ENCODE measurements around the gene XBP1.
"Not testable (repeated sequence)": the region's sequence is repeated elsewhere in the genome, so short reads cannot be mapped to it uniquely, and the experiment has no call there.

DNA sequence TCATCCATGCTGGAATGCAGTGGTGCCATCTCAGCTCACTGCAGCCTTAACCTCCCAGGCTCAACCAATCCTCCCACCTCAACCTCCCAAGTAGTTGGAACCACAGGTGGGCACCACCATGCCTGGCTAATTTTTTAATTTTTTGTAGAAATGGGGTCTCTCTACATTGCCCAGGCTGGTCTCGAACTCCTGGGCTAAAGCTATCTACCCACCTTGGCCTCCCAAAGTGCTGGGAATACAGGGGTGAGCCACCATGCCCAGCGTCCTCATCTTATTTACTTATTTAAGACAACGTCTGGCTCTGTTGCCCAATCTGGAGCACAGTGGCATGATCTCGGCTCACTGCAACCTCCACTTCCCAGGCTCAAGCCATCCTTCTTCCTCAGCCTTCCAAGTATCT is 38.4 kb downstream of the XBP1 start:
- not testable (repeated sequence) for TF ChIP-seq TAF1 (IDR thresholded peaks at IDR 0.05; ENCODE audit: borderline replicate concordance, low read depth, low read length); MXI1 (IDR thresholded peaks at IDR 0.05; ENCODE audit: low read depth, low read length)
- TF ChIP-seq, protein P1, sequence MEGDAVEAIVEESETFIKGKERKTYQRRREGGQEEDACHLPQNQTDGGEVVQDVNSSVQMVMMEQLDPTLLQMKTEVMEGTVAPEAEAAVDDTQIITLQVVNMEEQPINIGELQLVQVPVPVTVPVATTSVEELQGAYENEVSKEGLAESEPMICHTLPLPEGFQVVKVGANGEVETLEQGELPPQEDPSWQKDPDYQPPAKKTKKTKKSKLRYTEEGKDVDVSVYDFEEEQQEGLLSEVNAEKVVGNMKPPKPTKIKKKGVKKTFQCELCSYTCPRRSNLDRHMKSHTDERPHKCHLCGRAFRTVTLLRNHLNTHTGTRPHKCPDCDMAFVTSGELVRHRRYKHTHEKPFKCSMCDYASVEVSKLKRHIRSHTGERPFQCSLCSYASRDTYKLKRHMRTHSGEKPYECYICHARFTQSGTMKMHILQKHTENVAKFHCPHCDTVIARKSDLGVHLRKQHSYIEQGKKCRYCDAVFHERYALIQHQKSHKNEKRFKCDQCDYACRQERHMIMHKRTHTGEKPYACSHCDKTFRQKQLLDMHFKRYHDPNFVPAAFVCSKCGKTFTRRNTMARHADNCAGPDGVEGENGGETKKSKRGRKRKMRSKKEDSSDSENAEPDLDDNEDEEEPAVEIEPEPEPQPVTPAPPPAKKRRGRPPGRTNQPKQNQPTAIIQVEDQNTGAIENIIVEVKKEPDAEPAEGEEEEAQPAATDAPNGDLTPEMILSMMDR (IDR thresholded peaks at IDR 0.05 in 2 of 3, conservative IDR thresholded peaks at IDR 0.05 in 1 of 3; ENCODE audit: control insufficient read depth in 2 of 3, extremely low read depth in 1 of 3, insufficient read depth in 1 of 3, low read depth in 3 of 3, low read length in 3 of 3): not testable (repeated sequence)
- TF ChIP-seq, protein P2, sequence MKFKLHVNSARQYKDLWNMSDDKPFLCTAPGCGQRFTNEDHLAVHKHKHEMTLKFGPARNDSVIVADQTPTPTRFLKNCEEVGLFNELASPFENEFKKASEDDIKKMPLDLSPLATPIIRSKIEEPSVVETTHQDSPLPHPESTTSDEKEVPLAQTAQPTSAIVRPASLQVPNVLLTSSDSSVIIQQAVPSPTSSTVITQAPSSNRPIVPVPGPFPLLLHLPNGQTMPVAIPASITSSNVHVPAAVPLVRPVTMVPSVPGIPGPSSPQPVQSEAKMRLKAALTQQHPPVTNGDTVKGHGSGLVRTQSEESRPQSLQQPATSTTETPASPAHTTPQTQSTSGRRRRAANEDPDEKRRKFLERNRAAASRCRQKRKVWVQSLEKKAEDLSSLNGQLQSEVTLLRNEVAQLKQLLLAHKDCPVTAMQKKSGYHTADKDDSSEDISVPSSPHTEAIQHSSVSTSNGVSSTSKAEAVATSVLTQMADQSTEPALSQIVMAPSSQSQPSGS (IDR thresholded peaks at IDR 0.05; ENCODE audit: low read length): not testable (repeated sequence)

Data from GM12878 (cell line).